ENCODE results near the gene LINC01488. TPM values are rescaled to one million over a fixed set of nuclear protein-coding genes. Genes with fewer than 3 reads are reported as not detected.
A peak's percentile ranks its signal among the peaks of the same experiment; 100 is the strongest.

Gene LINC01488
- total and polyA plus RNA-seq, 2 donors from 2014 or later = not detected

GRCh38 chr11:69540118-69541000 lies 58.9 kb downstream of the LINC01488 start:
- Histone ChIP-seq H3K27ac (ENCODE audit: low read depth in 2 of 2, low read length in 2 of 2) (peak overlapping the region; percentile 66 to 72), H3K9me3 (ENCODE audit: control insufficient read depth in 2 of 3, insufficient read depth in 1 of 3, low read length in 3 of 3) (no peaks in the 10 kb centered on the region), H3K36me3 (ENCODE audit: control insufficient read depth in 2 of 3, insufficient read depth in 3 of 3, low read length in 3 of 3) (no peaks in the 10 kb centered on the region), H3K27me3 (ENCODE audit: control insufficient read depth, insufficient read depth, low read length) (no peaks in the 10 kb centered on the region), H3K9ac (ENCODE audit: low read length in 3 of 3) (peak overlapping the region in 1 of 3 donors; percentile 5), H3K4me3 (ENCODE audit: low read length in 3 of 3) (no peak overlapping the region), H3K4me1 (ENCODE audit: control insufficient read depth in 2 of 3, insufficient read depth in 2 of 3, low read depth in 1 of 3, low read length in 3 of 3) (peaks cover 0 to 6% (median 0%) of the 10 kb centered on the region in 3 donors)
- TF ChIP-seq CTCF (IDR thresholded peaks at IDR 0.05; ENCODE audit: borderline replicate concordance, extremely low read depth, insufficient read depth) = no peak
- DNase-seq (peak; percentile 52 to 83 (median 59)), FAIRE-seq (no peak)
- intact Hi-C loops (cut with DNase I) = no loop called here

- H3K9ac ChIP-seq (ENCODE audit: low read length in 3 of 3) = no peak overlapping the region
- H3K4me1 ChIP-seq (ENCODE audit: control insufficient read depth in 2 of 3, insufficient read depth in 2 of 3, low read depth in 1 of 3, low read length in 3 of 3) = peaks cover 0 to 6% (median 0%) of the 10 kb centered on the region in 3 donors
- intact Hi-C loops (cut with DNase I) = no loop called here
- no peak overlapping the region for H3K27ac ChIP-seq (ENCODE audit: low read depth in 2 of 2, low read length in 2 of 2)
- DNase-seq (no peak), FAIRE-seq (no peak)
- H3K4me3 ChIP-seq (ENCODE audit: low read length in 3 of 3) = no peak overlapping the region
- no peak for TF ChIP-seq CTCF (IDR thresholded peaks at IDR 0.05; ENCODE audit: borderline replicate concordance, extremely low read depth, insufficient read depth)
- H3K36me3 ChIP-seq (ENCODE audit: control insufficient read depth in 2 of 3, insufficient read depth in 3 of 3, low read length in 3 of 3) = no peaks in the 10 kb centered on the region
- H3K9me3 ChIP-seq (ENCODE audit: control insufficient read depth in 2 of 3, insufficient read depth in 1 of 3, low read length in 3 of 3) = no peaks in the 10 kb centered on the region
- H3K27me3 ChIP-seq (ENCODE audit: control insufficient read depth, insufficient read depth, low read length) = no peaks in the 10 kb centered on the region
Measured at GRCh38 chr11:69541001-69541285, 59.5 kb downstream of the LINC01488 start.

- no peak overlapping the region for H3K4me3 ChIP-seq (ENCODE audit: low read length in 3 of 3)
- H3K9me3 ChIP-seq (ENCODE audit: control insufficient read depth in 2 of 3, insufficient read depth in 1 of 3, low read length in 3 of 3) = no peaks in the 10 kb centered on the region
- no peak for TF ChIP-seq CTCF (IDR thresholded peaks at IDR 0.05; ENCODE audit: borderline replicate concordance, extremely low read depth, insufficient read depth)
- no peak overlapping the region for H3K9ac ChIP-seq (ENCODE audit: low read length in 3 of 3)
- H3K4me1 ChIP-seq (ENCODE audit: control insufficient read depth in 2 of 3, insufficient read depth in 2 of 3, low read depth in 1 of 3, low read length in 3 of 3) = peaks cover 0 to 6% (median 0%) of the 10 kb centered on the region in 3 donors
- H3K36me3 ChIP-seq (ENCODE audit: control insufficient read depth in 2 of 3, insufficient read depth in 3 of 3, low read length in 3 of 3) = no peaks in the 10 kb centered on the region
- intact Hi-C loops (cut with DNase I) = no loop called here
- DNase-seq = peak in 2 of 5 donors; percentile 40 to 45
- FAIRE-seq = no peak
- no peaks in the 10 kb centered on the region for H3K27me3 ChIP-seq (ENCODE audit: control insufficient read depth, insufficient read depth, low read length)
- H3K27ac ChIP-seq (ENCODE audit: low read depth in 2 of 2, low read length in 2 of 2) = no peak overlapping the region
Measured at GRCh38 chr11:69541501-69542313, 60.2 kb downstream of the LINC01488 start.
